ENCODE data around the gene ADAP1. TPM values are rescaled to one million over a fixed set of nuclear protein-coding genes. Genes with fewer than 3 reads are reported as not detected.

Gene ADAP1
- total and polyA plus RNA-seq, 2 of the 13 experiments (the other 11 are each of a cell fraction or from before 2014, with no cell fraction given), result 10.5 to 24.6 TPM

DNA sequence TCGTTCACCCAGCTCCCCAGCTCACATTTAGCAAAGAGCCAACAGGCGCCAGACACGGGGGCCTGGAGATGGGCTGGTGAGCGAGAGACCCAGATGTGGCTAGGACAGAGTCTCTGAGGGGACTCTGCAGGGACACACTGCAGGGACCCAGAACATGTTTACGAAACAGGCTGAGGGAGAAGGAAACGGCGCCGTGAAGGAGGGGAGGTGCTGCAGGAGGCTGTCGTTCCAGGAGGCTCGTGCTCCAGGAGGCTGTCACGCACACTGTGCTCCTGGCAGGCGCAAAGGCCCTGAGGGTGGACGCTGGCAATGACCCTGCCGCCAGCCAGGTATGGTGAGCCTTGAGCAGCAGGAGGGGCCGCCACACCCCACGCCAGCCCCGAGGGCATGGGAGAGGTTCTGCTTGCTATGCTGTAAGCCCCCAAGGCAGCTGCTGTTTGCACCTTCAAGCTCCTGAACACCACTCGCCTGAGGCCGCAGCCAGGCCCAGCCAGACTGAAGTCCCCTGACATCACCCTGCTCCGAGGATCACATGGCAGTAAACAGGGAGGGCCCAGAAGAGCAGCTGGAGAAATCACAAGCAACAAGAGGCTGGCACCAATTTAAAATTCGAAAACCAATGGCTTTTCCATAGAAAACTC is 27.3 kb downstream of the ADAP1 start:
- DNase-seq (ENCODE audit: low spot score), result peak; percentile 31
- Histone ChIP-seq H3K4me3 (replicated peaks in 1 of 3; ENCODE audit: insufficient read depth in 1 of 3, low read depth in 2 of 3, low read length in 3 of 3) (peak overlapping the region; percentile 55 to 72 (median 57)), H2AFZ (ENCODE audit: low read length) (no peak overlapping the region), H3K4me1 (ENCODE audit: insufficient read depth, low read length) (peaks cover 78% of the 10 kb centered on the region), H3K4me2 (ENCODE audit: low read depth, low read length) (peak overlapping the region; percentile 90), H3K27me3 (ENCODE audit: control insufficient read depth in 1 of 2, insufficient read depth in 2 of 2, low read length in 2 of 2) (no peaks in the 10 kb centered on the region), H3K79me2 (ENCODE audit: insufficient read depth, low read length) (no peaks in the 10 kb centered on the region), H3K9me3 (ENCODE audit: low read length) (no peaks in the 10 kb centered on the region), H3K27ac (ENCODE audit: extremely low read length, insufficient read depth, low read length) (peak overlapping the region; percentile 67), H3K36me3 (replicated peaks in 1 of 2; ENCODE audit: control insufficient read depth in 1 of 2, insufficient read depth in 2 of 2, low read length in 2 of 2) (no peaks in the 10 kb centered on the region), H4K20me1 (ENCODE audit: insufficient read depth, low read length) (no peaks in the 10 kb centered on the region), H3K9ac (ENCODE audit: insufficient read depth, low read depth, low read length) (peak overlapping the region; percentile 75)
- peak; percentile 32 for ATAC-seq
- FAIRE-seq, result peak; percentile 15
- POLR2A ChIA-PET, result interaction anchor here (0.7 to 4.2 kb wide), 7 partner anchors 19 to 229 kb away, joined by 3 to 28 read pairs (median 12); partner anchors contain the start of genes ADAP1 and CYP2W1
- CTCF ChIA-PET (ENCODE audit: low intra/inter-chr PET ratio, low total read pairs), result no interaction called here
- intact Hi-C loops (cut with micrococcal nuclease; ENCODE audit: unreplicated experiment) (no loop called here), in situ Hi-C loops (cut with HindIII; ENCODE audit: extremely low pct_ligation_motif_present, low pct_unique_long_range_greater_than_20kb) (no loop called here)
- 28% methylated on average over 10 of the region's 21 CpGs for WGBS (ENCODE audit: low lambda C conversion rate)
- TSS peak; percentile 81 for BruUV-seq (replicated peaks)
- peak; percentile 90; the same call in 1 of the 2 replicates for TF ChIP-seq ZBTB1 (CRISPR knock-in tag; IDR thresholded peaks at IDR 0.05; ENCODE audit: borderline replicate concordance)
- TF ChIP-seq RXRA (CRISPR knock-in tag; IDR thresholded peaks at IDR 0.05), result peak; percentile 15; the same call in 1 of the 2 replicates
- no peak for TF ChIP-seq KMT2A (CRISPR knock-in tag; IDR thresholded peaks at IDR 0.05)
- TF ChIP-seq, protein P1, sequence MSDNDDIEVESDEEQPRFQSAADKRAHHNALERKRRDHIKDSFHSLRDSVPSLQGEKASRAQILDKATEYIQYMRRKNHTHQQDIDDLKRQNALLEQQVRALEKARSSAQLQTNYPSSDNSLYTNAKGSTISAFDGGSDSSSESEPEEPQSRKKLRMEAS (IDR thresholded peaks at IDR 0.05), result peak; percentile 43; the same call in 1 of the 2 replicates
- TF ChIP-seq TAF1 (CRISPR knock-in tag; IDR thresholded peaks at IDR 0.05), result peak; percentile 23; the same call in 1 of the 2 replicates
- peak; percentile 76; the same call in 1 of the 2 replicates for TF ChIP-seq ZC3H4 (CRISPR knock-in tag; IDR thresholded peaks at IDR 0.05; ENCODE audit: borderline replicate concordance)
- TF ChIP-seq MTF1 (CRISPR knock-in tag; IDR thresholded peaks at IDR 0.05), result 0 out of 2 replicates have a peak, but pooled peaks have one; percentile 12
- TF ChIP-seq, protein P2, sequence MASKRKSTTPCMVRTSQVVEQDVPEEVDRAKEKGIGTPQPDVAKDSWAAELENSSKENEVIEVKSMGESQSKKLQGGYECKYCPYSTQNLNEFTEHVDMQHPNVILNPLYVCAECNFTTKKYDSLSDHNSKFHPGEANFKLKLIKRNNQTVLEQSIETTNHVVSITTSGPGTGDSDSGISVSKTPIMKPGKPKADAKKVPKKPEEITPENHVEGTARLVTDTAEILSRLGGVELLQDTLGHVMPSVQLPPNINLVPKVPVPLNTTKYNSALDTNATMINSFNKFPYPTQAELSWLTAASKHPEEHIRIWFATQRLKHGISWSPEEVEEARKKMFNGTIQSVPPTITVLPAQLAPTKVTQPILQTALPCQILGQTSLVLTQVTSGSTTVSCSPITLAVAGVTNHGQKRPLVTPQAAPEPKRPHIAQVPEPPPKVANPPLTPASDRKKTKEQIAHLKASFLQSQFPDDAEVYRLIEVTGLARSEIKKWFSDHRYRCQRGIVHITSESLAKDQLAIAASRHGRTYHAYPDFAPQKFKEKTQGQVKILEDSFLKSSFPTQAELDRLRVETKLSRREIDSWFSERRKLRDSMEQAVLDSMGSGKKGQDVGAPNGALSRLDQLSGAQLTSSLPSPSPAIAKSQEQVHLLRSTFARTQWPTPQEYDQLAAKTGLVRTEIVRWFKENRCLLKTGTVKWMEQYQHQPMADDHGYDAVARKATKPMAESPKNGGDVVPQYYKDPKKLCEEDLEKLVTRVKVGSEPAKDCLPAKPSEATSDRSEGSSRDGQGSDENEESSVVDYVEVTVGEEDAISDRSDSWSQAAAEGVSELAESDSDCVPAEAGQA (IDR thresholded peaks at IDR 0.05; ENCODE audit: low read depth), result 0 out of 2 replicates have a peak, but pooled peaks have one; percentile 19
- TF ChIP-seq, protein P2 (CRISPR knock-in tag; IDR thresholded peaks at IDR 0.05; ENCODE audit: borderline replicate concordance), result no peak
- TF ChIP-seq ZFP36 (IDR thresholded peaks at IDR 0.05; ENCODE audit: borderline replicate concordance, low read depth, low read length, partially characterized antibody), result no peak
- peak; percentile 49; the same call in 1 of the 2 replicates for TF ChIP-seq ZFX (CRISPR knock-in tag; IDR thresholded peaks at IDR 0.05; ENCODE audit: low read depth)
- TF ChIP-seq ZNF83 (CRISPR knock-in tag; IDR thresholded peaks at IDR 0.05; ENCODE audit: borderline replicate concordance), result no peak
- 0 out of 2 replicates have a peak, but pooled peaks have one; percentile 31 for TF ChIP-seq BRD4 (CRISPR knock-in tag; IDR thresholded peaks at IDR 0.05)
- 0 out of 2 replicates have a peak, but pooled peaks have one; percentile 33 for TF ChIP-seq ZNF335 (CRISPR knock-in tag; IDR thresholded peaks at IDR 0.05)
- peak; percentile 23; the same call in 1 of the 2 replicates for TF ChIP-seq ZNF768 (CRISPR knock-in tag; IDR thresholded peaks at IDR 0.05)
- TF ChIP-seq KDM1A (CRISPR knock-in tag; IDR thresholded peaks at IDR 0.05), result peak; percentile 71; the same call in 1 of the 2 replicates
- TF ChIP-seq KDM3A (CRISPR knock-in tag; IDR thresholded peaks at IDR 0.05; ENCODE audit: low read depth), result no peak
